Sigmoid colon (tissue), 7 donors: ENCODE data around the gene KRTAP12-1. TPM values are rescaled to one million over a fixed set of nuclear protein-coding genes. Genes with fewer than 3 reads are reported as not detected.

Experiments
- DNase-seq: peaks from one replicate; pipeline ENCODE4 v3.0.0-alpha.2; 2019
- H3K27ac ChIP-seq, 4 donors: fragments of 200-600 bp; sonication (generic); one replicate each; pipeline ENCODE4 v1.5.1; 2016 to 2019; ENCODE audit warnings: mild to moderate bottlenecking in 1 of 4
- H3K27me3 ChIP-seq, 3 donors: fragments of 200-600 bp; sonication (generic); one replicate each; pipeline ENCODE4 v1.5.1; 2019; ENCODE audit warnings: mild to moderate bottlenecking in 1 of 3
- H3K36me3 ChIP-seq, 4 donors: fragments of 200-600 bp; sonication (generic); one replicate each; pipeline ENCODE4 v1.5.1; 2016 to 2019
- H3K4me1 ChIP-seq, 4 donors: fragments of 200-600 bp; sonication (generic); one replicate each; pipeline ENCODE4 v1.5.1; 2017 to 2019
- H3K4me3 ChIP-seq, 4 donors: fragments of 200-600 bp; sonication (generic); one replicate each; pipeline ENCODE4 v1.5.1; 2017 to 2019; ENCODE audit warnings: mild to moderate bottlenecking in 2 of 4, moderate library complexity in 1 of 4
- H3K9me3 ChIP-seq, 4 donors: fragments of 200-600 bp in 3 of 4; sonication (generic) in 3 of 4; one replicate each; pipeline versions ENCODE4 v1.5.1 to v1.6.1; 2013 to 2019
- EP300 ChIP-seq, 4 donors: sonication (generic); formaldehyde crosslinking; IDR thresholded peaks; one replicate each; pipeline ENCODE4 v1.6.1; 2017; ENCODE audit warnings: antibody characterized with exemption in 4 of 4
- POLR2A ChIP-seq, 2 donors: fragments of 450-650 bp; IDR thresholded peaks; one replicate each; pipeline ENCODE4 v1.6.1; 2016; ENCODE audit warnings: antibody characterized with exemption in 2 of 2, mild to moderate bottlenecking in 2 of 2, moderate library complexity in 2 of 2
- POLR2AphosphoS5 ChIP-seq, 4 donors: sonication (generic); formaldehyde crosslinking; IDR thresholded peaks; one replicate each; pipeline ENCODE4 v1.6.1; 2017; ENCODE audit warnings: antibody characterized with exemption in 4 of 4
- WGBS, 2 donors: extraction: QIAGEN DNeasy Blood & Tissue Kit; methylation state at CpG; one replicate each; pipeline ENCODE4 v1.1.7; 2013; 5-methylcytosine and 5-hydroxymethylcytosine counted together
- intact Hi-C: fragments of 100-400 bp; cut with DNase I; formaldehyde crosslinking; loops from one replicate; pipeline ENCODE4 v1.15.1; 2023
- polyA plus RNA-seq, 3 donors: library from polyadenylated mRNA; stranded (reverse); fragments of 200-250 nt; gene quantifications; one replicate each; pipeline ENCODE4 v1.2.3, GENCODE V29; 2013
- total RNA-seq, 4 donors: library from RNA; depleted of rRNA; stranded (reverse); fragments of >200 nt; gene quantifications; one replicate each; pipeline ENCODE4 v1.1.0, GENCODE V29; 2016
- TF ChIP-seq, protein P1 (sequence below), 4 experiments: fragments of 450-650 bp in 3 of 4; fragments of 200-600 bp in 1 of 4; IDR thresholded peaks; one replicate each; pipeline ENCODE4 v1.5.1; 2016 to 2019; ENCODE audit warnings: antibody characterized with exemption in 4 of 4, mild to moderate bottlenecking in 3 of 4, moderate library complexity in 2 of 4
- donor health status: healthy with polysubstance abuse.
- donor health status: Bipolar disorder and iron deficiency.
- donor health status: healthy.

The KRTAP12-1 gene
- total and polyA plus RNA-seq, 7 donors = not detected

DNA sequence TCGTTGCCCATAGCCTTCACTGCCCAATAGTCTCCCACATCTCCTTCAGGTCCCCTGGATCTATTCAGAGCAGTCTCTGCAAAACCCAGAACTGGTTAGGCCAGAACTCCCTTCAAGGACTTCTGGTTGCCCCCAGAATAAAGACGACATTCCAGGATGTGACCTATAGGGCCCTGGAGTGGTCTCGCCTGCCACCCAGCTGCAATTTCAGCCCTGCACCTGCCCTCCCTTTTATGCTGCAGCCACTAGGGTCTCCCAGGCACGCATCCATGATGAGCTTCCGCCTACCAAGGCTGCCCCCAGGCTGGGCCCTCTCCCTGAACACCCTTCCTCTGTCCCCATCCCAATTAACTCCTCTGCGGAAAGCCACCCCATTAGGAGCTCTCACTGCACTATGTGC, 36.6 kb upstream of the KRTAP12-1 start:
- H3K9me3 ChIP-seq = no peaks in the 10 kb centered on the region
- H3K27me3 ChIP-seq = peaks cover 4 to 43% (median 21%) of the 10 kb centered on the region in 3 donors
- TF ChIP-seq, protein P1, sequence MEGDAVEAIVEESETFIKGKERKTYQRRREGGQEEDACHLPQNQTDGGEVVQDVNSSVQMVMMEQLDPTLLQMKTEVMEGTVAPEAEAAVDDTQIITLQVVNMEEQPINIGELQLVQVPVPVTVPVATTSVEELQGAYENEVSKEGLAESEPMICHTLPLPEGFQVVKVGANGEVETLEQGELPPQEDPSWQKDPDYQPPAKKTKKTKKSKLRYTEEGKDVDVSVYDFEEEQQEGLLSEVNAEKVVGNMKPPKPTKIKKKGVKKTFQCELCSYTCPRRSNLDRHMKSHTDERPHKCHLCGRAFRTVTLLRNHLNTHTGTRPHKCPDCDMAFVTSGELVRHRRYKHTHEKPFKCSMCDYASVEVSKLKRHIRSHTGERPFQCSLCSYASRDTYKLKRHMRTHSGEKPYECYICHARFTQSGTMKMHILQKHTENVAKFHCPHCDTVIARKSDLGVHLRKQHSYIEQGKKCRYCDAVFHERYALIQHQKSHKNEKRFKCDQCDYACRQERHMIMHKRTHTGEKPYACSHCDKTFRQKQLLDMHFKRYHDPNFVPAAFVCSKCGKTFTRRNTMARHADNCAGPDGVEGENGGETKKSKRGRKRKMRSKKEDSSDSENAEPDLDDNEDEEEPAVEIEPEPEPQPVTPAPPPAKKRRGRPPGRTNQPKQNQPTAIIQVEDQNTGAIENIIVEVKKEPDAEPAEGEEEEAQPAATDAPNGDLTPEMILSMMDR (IDR thresholded peaks at IDR 0.05) = no peak
- no peak for TF ChIP-seq EP300 (IDR thresholded peaks at IDR 0.05)
- no peak for TF ChIP-seq POLR2A (IDR thresholded peaks at IDR 0.05)
- TF ChIP-seq POLR2AphosphoS5 (IDR thresholded peaks at IDR 0.05) = no peak
- no peak for DNase-seq
- intact Hi-C loops = no loop called here
- H3K27ac ChIP-seq = no peak overlapping the region
- peaks cover 0 to 3% (median 0%) of the 10 kb centered on the region in 4 donors for H3K4me1 ChIP-seq
- no peak overlapping the region for H3K4me3 ChIP-seq
- no peaks in the 10 kb centered on the region for H3K36me3 ChIP-seq
- 48 to 54% methylated on average over 6 of the region's 6 CpGs for WGBS, 2 donors

DNA sequence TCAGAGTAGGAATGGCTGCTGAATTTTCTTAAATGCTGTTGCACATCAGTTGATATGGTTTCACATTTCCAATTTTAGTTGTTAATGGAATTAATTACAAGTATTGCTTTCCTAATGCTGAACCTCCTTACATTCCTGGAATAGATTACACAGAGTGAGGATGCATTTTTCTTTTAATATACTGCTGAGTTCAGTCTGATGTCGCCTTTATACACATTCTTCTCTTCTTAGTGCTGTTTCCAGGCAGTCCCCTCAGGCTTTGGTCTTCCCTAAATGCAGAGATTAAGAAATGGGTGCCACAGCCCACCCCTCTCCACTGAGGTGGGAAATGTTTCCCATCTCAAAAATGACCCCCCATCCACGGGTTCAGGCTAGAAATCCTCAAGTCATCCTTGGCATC, 36.1 kb upstream of the KRTAP12-1 start:
- Histone ChIP-seq H3K9me3 (no peaks in the 10 kb centered on the region), H3K27me3 (peaks cover 2 to 43% (median 21%) of the 10 kb centered on the region in 3 donors), H3K36me3 (no peaks in the 10 kb centered on the region), H3K4me3 (no peak overlapping the region), H3K27ac (no peak overlapping the region), H3K4me1 (no peaks in the 10 kb centered on the region)
- intact Hi-C loops = no loop called here
- no peak for DNase-seq
- WGBS, 2 donors = 41 to 58% methylated on average over 2 of the region's 2 CpGs
- no peak for TF ChIP-seq POLR2A (IDR thresholded peaks at IDR 0.05)
- TF ChIP-seq, protein P1 (IDR thresholded peaks at IDR 0.05) = no peak
- no peak for TF ChIP-seq POLR2AphosphoS5 (IDR thresholded peaks at IDR 0.05)
- no peak for TF ChIP-seq EP300 (IDR thresholded peaks at IDR 0.05)

DNA sequence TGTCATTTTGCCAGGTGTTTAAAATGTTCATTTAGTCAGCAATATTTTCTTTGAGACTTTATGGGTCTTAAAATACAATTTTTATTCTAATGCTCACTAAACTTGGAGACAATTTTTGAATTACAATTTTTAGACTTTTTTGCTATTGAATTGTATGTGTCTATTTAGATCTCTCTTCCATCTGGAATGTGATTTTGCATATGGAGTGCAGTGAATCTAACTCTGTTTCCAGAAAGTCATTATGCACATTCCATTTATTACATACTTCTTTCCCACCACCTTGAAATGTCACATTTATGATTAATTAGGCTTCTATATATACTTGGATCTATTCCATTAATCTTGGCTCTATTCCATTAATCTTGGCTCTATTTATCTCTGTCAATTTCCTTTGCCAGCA, 35.0 kb upstream of the KRTAP12-1 start:
- H3K36me3 ChIP-seq = no peaks in the 10 kb centered on the region
- H3K27me3 ChIP-seq = peaks cover 8 to 45% (median 25%) of the 10 kb centered on the region in 3 donors
- no peak overlapping the region for H3K4me3 ChIP-seq
- no peak overlapping the region for H3K27ac ChIP-seq
- TF ChIP-seq, protein P1 (IDR thresholded peaks at IDR 0.05) = no peak
- no peak for TF ChIP-seq EP300 (IDR thresholded peaks at IDR 0.05)
- no peak for DNase-seq
- intact Hi-C loops = no loop called here
- no peaks in the 10 kb centered on the region for H3K9me3 ChIP-seq
- H3K4me1 ChIP-seq = no peaks in the 10 kb centered on the region

DNA sequence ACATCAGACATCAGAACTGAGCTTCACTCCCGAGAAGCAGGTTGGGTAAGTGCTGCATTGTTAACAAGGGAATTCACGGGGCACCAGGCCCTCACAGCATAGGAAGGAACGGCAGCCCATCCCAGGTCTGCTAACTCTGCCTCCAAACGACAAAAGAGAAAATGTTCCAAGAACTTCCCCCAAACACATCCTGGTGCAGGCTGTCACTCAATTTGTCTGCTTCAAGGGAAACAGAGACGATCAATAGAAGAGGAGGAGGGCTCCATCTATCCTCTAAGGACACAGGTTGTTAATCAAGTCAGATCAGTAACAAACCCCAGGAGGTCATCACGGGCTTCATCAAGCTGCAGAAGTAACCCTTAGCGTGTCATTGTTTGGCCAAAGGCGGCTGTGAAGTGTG, 32.9 kb upstream of the KRTAP12-1 start:
- peaks cover 0 to 10% (median 1%) of the 10 kb centered on the region in 4 donors for H3K4me1 ChIP-seq
- no peak overlapping the region for H3K4me3 ChIP-seq
- peaks cover 20 to 48% (median 46%) of the 10 kb centered on the region in 3 donors for H3K27me3 ChIP-seq
- no peaks in the 10 kb centered on the region for H3K9me3 ChIP-seq
- WGBS, 2 donors = 17 to 21% methylated on average over 8 of the region's 8 CpGs
- DNase-seq = no peak
- TF ChIP-seq POLR2A (IDR thresholded peaks at IDR 0.05) = no peak
- TF ChIP-seq POLR2AphosphoS5 (IDR thresholded peaks at IDR 0.05) = no peak
- TF ChIP-seq EP300 (IDR thresholded peaks at IDR 0.05) = no peak
- TF ChIP-seq, protein P1 (IDR thresholded peaks at IDR 0.05) = no peak
- H3K27ac ChIP-seq = no peak overlapping the region
- intact Hi-C loops = no loop called here
- no peaks in the 10 kb centered on the region for H3K36me3 ChIP-seq

DNA sequence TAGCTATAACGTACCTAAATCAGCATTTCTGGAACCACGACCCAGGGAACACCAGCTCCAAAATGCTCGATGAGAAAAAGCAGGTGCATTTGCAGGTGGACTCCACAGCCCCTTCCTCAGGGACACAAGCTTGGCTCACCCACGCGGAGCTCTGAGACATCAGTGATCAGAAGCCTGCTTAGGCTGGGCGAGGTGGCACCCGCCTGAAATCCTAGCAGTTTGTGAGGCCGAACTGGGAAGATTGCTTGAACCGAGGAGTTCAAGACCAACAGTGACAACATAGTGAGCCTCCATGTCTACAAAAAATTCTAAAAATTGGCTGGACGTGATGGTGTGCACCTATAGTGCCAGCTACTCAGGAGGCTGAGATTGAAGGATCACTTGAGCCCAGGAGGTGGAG, 31.9 kb upstream of the KRTAP12-1 start:
- no peaks in the 10 kb centered on the region for H3K9me3 ChIP-seq
- no peaks in the 10 kb centered on the region for H3K36me3 ChIP-seq
- peak; percentile 42 for DNase-seq
- WGBS, 2 donors = 87 to 90% methylated on average over 10 of the region's 10 CpGs
- no peak overlapping the region for H3K27ac ChIP-seq
- peaks cover 27 to 57% (median 56%) of the 10 kb centered on the region in 3 donors for H3K27me3 ChIP-seq
- intact Hi-C loops = no loop called here
- peaks cover 0 to 17% (median 8%) of the 10 kb centered on the region in 4 donors for H3K4me1 ChIP-seq
- TF ChIP-seq POLR2AphosphoS5 (IDR thresholded peaks at IDR 0.05) (no peak), POLR2A (IDR thresholded peaks at IDR 0.05) (no peak), EP300 (IDR thresholded peaks at IDR 0.05) (no peak)
- TF ChIP-seq, protein P1 (IDR thresholded peaks at IDR 0.05) = no peak
- H3K4me3 ChIP-seq = no peak overlapping the region
